ENCODE data around the gene SNX13.

GRCh38 chr7:17781491-17782215 is 158.6 kb downstream of the SNX13 start:
- TF ChIP-seq CTCF (IDR thresholded peaks at IDR 0.05 in 4 of 5, conservative IDR thresholded peaks at IDR 0.05 in 1 of 5) (no peak), POLR2A (IDR thresholded peaks at IDR 0.05) (no peak)
